ENCODE results near the gene STK39. TPM values are rescaled to one million over a fixed set of nuclear protein-coding genes. Genes with fewer than 3 reads are reported as not detected.

The STK39 gene
- total and polyA plus RNA-seq, 2 of the 4 experiments (the other 2 are of a cell fraction) = 11.8 to 16.4 TPM

DNA sequence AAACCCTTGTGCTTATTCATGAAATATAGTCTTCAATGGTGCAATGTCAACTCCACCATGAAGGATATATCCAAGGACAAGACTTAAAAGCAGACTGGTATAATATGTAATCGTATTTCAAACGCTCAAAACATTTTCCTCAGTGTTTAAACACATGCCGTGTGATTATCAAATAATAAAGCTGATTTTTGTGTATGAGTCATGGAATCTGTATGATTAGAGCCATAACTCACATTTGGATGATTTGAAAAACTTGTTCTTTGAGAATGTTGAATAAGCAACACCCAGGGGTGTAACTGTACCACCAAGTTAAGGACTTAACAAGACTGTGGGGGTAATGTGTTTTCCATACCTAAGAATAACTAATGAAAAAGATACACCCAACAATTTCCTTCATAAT is 215.3 kb downstream of the STK39 start:
- TF ChIP-seq, protein P1, sequence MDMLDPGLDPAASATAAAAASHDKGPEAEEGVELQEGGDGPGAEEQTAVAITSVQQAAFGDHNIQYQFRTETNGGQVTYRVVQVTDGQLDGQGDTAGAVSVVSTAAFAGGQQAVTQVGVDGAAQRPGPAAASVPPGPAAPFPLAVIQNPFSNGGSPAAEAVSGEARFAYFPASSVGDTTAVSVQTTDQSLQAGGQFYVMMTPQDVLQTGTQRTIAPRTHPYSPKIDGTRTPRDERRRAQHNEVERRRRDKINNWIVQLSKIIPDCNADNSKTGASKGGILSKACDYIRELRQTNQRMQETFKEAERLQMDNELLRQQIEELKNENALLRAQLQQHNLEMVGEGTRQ (IDR thresholded peaks at IDR 0.05; ENCODE audit: low read depth, low read length) = no peak
- no peak for TF ChIP-seq NFE2L2 (IDR thresholded peaks at IDR 0.05; ENCODE audit: low read depth, low read length)
- TF ChIP-seq FOS (IDR thresholded peaks at IDR 0.05; ENCODE audit: low read depth, low read length) = peak; percentile 18; the same call in 1 of the 2 replicates
- TF ChIP-seq MAZ (IDR thresholded peaks at IDR 0.05; ENCODE audit: borderline replicate concordance, low read depth, low read length) = no peak
- TF ChIP-seq ELK1 (IDR thresholded peaks at IDR 0.05; ENCODE audit: borderline replicate concordance, low read depth, low read length) = no peak
- TF ChIP-seq CEBPB (IDR thresholded peaks at IDR 0.05; ENCODE audit: low read depth, low read length) = no peak
- no peak for TF ChIP-seq CHD1 (IDR thresholded peaks at IDR 0.05; ENCODE audit: low read depth, low read length)
- no peaks in the 10 kb centered on the region for H3K9me3 ChIP-seq (ENCODE audit: control insufficient read depth, insufficient read depth, low read length)
- in situ Hi-C loops (cut with MboI; ENCODE audit: low sequenced_read_pairs) = no loop called here
- peak overlapping the region; percentile 97 for H2BK20ac ChIP-seq (ENCODE audit: low read depth, low read length)
- no peak overlapping the region for H2AK9ac ChIP-seq (replicated peaks; ENCODE audit: low read depth, low read length, poor library complexity)
- dilution Hi-C loops (cut with HindIII; ENCODE audit: low sequenced_read_pairs, unreplicated experiment) = no loop called here
- ATAC-seq (ENCODE audit: low read depth) (no peak), DNase-seq (peak; percentile 31)
- ChIA-PET CTCF (interaction anchor here (0.5 to 1.0 kb wide), 2 partner anchors 11 to 19 kb away, joined by 3 read pairs; no protein-coding TSS in a partner anchor), POLR2A (ENCODE audit: unreplicated experiment) (no interaction called here)
- H3K56ac ChIP-seq (ENCODE audit: extremely low read depth, insufficient read depth, low read length) = no peak overlapping the region
- H3K9me1 ChIP-seq (ENCODE audit: insufficient read depth, low read length) = peaks cover 1% of the 10 kb centered on the region; the same call in 1 of the 2 replicates
- peak overlapping the region; percentile 100; the same call in 1 of the 2 replicates for H2BK120ac ChIP-seq (ENCODE audit: low read depth, low read length)
- peaks cover 8% of the 10 kb centered on the region for H3K36me3 ChIP-seq (ENCODE audit: control insufficient read depth, insufficient read depth, low read length)
- peak overlapping the region; percentile 26 for H4K5ac ChIP-seq (ENCODE audit: low read depth, low read length)
- H3K4me3 ChIP-seq (ENCODE audit: insufficient read depth, low read depth, low read length) = no peak overlapping the region
- peaks cover 10 to 35% of the 10 kb centered on the region in 2 experiments for H3K79me1 ChIP-seq (ENCODE audit: low read depth in 1 of 2, low read length in 2 of 2)
- H3K4me1 ChIP-seq (ENCODE audit: control insufficient read depth, insufficient read depth, low read length) = peaks cover 15% of the 10 kb centered on the region
- no peak overlapping the region for H2AFZ ChIP-seq (replicated peaks; ENCODE audit: low read length, poor library complexity)
- peak overlapping the region; percentile 98; the same call in 1 of the 2 replicates for H3K4ac ChIP-seq (ENCODE audit: low read depth, low read length)
- H2BK15ac ChIP-seq (ENCODE audit: low read depth, low read length) = peak overlapping the region; percentile 81; the same call in 1 of the 3 replicates
- no TSS peak for BruUV-seq (replicated peaks)
- no peaks in the 10 kb centered on the region for H4K20me1 ChIP-seq (ENCODE audit: insufficient read depth, low read length)
- peak overlapping the region; percentile 59; the same call in 1 of the 2 replicates for H3K27ac ChIP-seq (ENCODE audit: insufficient read depth, low read length)
- peak overlapping the region; percentile 99 for H2BK5ac ChIP-seq (ENCODE audit: low read depth, low read length, poor library complexity, severe bottlenecking)
- no peak overlapping the region for H3K23ac ChIP-seq (ENCODE audit: low read depth, low read length)
- intact Hi-C loops (cut with micrococcal nuclease) = loop anchor here (5.0 kb wide), 1 partner anchor 45 kb away; no protein-coding TSS in a partner anchor
- H4K91ac ChIP-seq (ENCODE audit: insufficient read depth, low read depth, low read length) = no peak overlapping the region; the same call in 1 of the 2 replicates
- H2AK5ac ChIP-seq (ENCODE audit: low read depth, low read length) = peak overlapping the region; percentile 17; the same call in 1 of the 2 replicates
- no peak overlapping the region for H3K9ac ChIP-seq (ENCODE audit: low read depth, low read length)
- no peaks in the 10 kb centered on the region for H3K27me3 ChIP-seq (ENCODE audit: control insufficient read depth, insufficient read depth, low read length)
- H3K14ac ChIP-seq (replicated peaks; ENCODE audit: low read depth, low read length) = peak overlapping the region; percentile 43; the same call in 1 of the 2 replicates
- no CpG with 5 or more reads among the region's 3 CpGs for WGBS, 2 experiments (ENCODE audit: extremely low coverage in 2 of 2, insufficient read length in 1 of 2)
- peak overlapping the region in 1 of 2 experiments; percentile 98; a peak in 2 of 4 replicates for H4K8ac ChIP-seq (ENCODE audit: low read depth in 2 of 2, low read length in 2 of 2)
- peak overlapping the region; percentile 16 for H3K18ac ChIP-seq (ENCODE audit: low read depth, low read length)
- no peak overlapping the region for H3K4me2 ChIP-seq (ENCODE audit: low read depth, low read length)
